ENCODE results near the gene PRPSAP2. TPM values are rescaled to one million over a fixed set of nuclear protein-coding genes. Genes with fewer than 3 reads are reported as not detected.

PRPSAP2 gene
- total and polyA plus RNA-seq, 8 donors, result 5.3 to 478 (median 25.0) TPM

DNA sequence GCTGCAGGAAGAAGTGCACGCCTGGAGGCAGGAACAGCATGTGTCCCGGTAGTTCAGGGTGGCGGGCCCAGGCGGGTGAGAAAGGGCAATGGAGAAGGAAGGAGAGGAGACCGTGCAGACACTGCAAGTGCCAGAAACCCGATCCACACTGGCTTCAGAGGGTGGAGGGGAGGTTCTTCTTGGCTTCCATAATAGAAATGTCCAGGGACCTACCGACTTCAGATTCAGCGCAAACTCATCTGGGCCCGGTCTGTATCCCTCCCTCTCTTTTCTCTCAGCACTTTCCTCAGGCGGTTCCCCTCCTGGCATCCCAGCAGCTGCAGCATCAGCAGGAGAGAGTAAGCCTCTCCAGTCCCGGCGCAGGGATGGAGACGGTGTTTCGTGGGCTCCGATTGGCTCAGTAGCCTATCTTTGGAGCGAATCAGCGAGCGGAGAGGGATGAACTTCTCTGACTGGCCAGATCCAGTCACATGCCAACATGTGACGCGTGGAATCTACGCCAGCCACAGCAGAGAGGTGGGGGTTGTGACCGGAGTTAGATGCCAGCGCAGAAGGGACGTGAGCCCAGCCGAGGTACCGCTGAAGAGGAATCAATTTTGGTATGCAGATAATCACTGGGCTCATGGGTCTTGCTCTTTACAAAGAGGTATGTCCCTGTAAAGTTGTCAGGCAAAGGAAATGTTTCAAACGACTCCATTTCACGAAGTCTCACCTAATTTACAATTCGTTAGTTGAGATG is 1.9 kb upstream of the PRPSAP2 start:
- intact Hi-C loops (cut with DNase I; ENCODE audit: low total_unique reads), result no loop called here
- Histone ChIP-seq H3K27ac (peak overlapping the region; percentile 78 to 99 (median 80)), H3K9me3 (no peaks in the 10 kb centered on the region), H3K27me3 (no peaks in the 10 kb centered on the region), H3K36me3 (no peaks in the 10 kb centered on the region), H3K4me1 (peaks cover 23 to 51% (median 43%) of the 10 kb centered on the region in 4 donors), H3K4me3 (peak overlapping the region; percentile 44 to 63 (median 57))
- WGBS, 5 donors, result 0 to 1% (median 0%) methylated on average over 29 of the region's 29 CpGs
- TF ChIP-seq POLR2A (IDR thresholded peaks at IDR 0.05), result peak in 1 of 4 donors; percentile 80
- peak; percentile 91 to 93 (median 92) for TF ChIP-seq POLR2AphosphoS5 (IDR thresholded peaks at IDR 0.05)
- TF ChIP-seq EP300 (IDR thresholded peaks at IDR 0.05), result no peak
- TF ChIP-seq, protein P1, sequence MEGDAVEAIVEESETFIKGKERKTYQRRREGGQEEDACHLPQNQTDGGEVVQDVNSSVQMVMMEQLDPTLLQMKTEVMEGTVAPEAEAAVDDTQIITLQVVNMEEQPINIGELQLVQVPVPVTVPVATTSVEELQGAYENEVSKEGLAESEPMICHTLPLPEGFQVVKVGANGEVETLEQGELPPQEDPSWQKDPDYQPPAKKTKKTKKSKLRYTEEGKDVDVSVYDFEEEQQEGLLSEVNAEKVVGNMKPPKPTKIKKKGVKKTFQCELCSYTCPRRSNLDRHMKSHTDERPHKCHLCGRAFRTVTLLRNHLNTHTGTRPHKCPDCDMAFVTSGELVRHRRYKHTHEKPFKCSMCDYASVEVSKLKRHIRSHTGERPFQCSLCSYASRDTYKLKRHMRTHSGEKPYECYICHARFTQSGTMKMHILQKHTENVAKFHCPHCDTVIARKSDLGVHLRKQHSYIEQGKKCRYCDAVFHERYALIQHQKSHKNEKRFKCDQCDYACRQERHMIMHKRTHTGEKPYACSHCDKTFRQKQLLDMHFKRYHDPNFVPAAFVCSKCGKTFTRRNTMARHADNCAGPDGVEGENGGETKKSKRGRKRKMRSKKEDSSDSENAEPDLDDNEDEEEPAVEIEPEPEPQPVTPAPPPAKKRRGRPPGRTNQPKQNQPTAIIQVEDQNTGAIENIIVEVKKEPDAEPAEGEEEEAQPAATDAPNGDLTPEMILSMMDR (IDR thresholded peaks at IDR 0.05), result no peak
- peak; percentile 94 to 98 for DNase-seq

DNA sequence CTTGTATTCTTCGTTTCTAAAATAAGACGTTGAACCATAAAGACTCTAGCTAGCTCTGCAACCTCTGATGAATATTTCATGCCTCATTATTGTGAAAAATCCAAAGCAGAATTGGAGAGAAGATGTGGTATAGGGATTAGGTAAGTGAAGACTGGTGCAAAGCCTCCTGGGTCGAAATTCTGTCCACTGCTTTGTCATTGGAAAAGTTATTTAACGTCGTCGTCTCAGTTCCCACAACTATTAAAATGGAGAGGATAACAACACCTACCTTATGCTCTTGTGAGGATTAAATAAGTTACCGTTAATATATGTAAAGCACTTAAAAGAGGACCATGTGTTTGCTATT is 1.4 kb upstream of the PRPSAP2 start:
- peak in 1 of 2 donors; percentile 49 for DNase-seq
- Histone ChIP-seq H3K4me1 (peaks cover 23 to 57% (median 43%) of the 10 kb centered on the region in 4 donors), H3K27ac (peak overlapping the region; percentile 78 to 99 (median 80)), H3K4me3 (peak overlapping the region; percentile 44 to 63 (median 57)), H3K27me3 (no peaks in the 10 kb centered on the region), H3K9me3 (no peaks in the 10 kb centered on the region), H3K36me3 (no peaks in the 10 kb centered on the region)
- TF ChIP-seq POLR2A (IDR thresholded peaks at IDR 0.05) (no peak), EP300 (IDR thresholded peaks at IDR 0.05) (no peak), POLR2AphosphoS5 (IDR thresholded peaks at IDR 0.05) (no peak)
- TF ChIP-seq, protein P1 (IDR thresholded peaks at IDR 0.05), result no peak
- intact Hi-C loops (cut with DNase I; ENCODE audit: low total_unique reads), result no loop called here
- 2 to 7% (median 4%) methylated on average over 7 of the region's 7 CpGs for WGBS, 5 donors

DNA sequence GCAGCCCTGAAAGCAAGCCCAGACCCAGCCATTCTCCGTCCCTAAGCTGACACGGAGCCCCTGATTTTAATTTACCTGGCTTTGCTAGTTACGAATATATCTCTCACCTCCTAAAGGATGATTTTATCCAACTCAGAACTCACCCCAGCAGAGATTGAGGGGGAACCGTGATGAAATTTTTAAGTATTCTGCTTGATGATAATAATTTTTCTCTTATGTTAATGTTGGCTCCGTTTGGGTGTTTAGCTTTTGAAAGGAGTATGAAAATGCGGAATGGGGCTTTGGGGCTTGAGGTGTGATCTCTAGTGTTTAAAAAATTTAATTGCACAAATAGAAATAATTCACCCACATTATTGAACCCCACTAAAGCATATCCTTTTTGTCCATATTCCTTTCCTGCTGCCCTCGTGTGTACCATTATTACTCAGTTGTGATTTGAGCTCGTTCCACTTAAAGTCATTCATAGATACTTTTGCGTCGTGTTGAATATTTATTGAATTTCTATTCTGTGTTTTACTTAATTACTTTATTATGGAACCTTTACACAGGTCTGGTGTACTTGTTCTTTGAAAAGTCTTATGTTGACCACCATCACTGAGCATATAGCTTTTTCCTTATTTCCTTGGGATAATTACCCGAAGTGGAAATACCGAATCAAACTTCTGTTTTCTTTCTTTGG is 775 bp downstream of the PRPSAP2 start:
- Histone ChIP-seq H3K4me1 (peaks cover 23 to 59% (median 46%) of the 10 kb centered on the region in 4 donors), H3K9me3 (no peaks in the 10 kb centered on the region), H3K36me3 (no peaks in the 10 kb centered on the region), H3K27ac (peak overlapping the region; percentile 94 to 99 (median 97)), H3K27me3 (no peaks in the 10 kb centered on the region), H3K4me3 (peak overlapping the region; percentile 73 to 99 (median 92))
- TF ChIP-seq POLR2A (IDR thresholded peaks at IDR 0.05) (no peak), POLR2AphosphoS5 (IDR thresholded peaks at IDR 0.05) (no peak), EP300 (IDR thresholded peaks at IDR 0.05) (no peak)
- TF ChIP-seq, protein P1 (IDR thresholded peaks at IDR 0.05), result no peak
- intact Hi-C loops (cut with DNase I; ENCODE audit: low total_unique reads), result no loop called here
- 5 to 10% (median 6%) methylated on average over 12 of the region's 12 CpGs for WGBS, 5 donors
- DNase-seq, result no peak

DNA sequence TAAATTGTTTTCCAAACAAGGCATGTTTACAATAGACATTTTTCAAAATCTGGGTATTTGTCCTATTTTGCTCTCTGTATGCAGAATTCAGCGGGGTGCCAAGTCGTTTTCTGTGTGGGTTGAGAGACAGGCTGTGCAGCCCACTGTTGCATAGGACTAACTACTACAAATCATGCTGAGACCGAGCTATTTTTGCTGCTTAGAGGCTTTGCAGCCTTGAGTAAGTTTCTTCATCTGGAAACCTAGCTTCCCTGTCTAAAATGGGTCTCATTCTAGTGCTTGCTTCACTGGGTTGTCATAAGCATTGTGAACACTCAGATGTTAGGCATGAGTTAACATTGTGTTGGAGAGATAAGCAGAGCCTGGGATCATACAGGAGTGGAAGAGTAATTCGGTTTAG is 1.3 kb downstream of the PRPSAP2 start:
- peak overlapping the region; percentile 73 to 99 (median 92) for H3K4me3 ChIP-seq
- no peaks in the 10 kb centered on the region for H3K36me3 ChIP-seq
- H3K27ac ChIP-seq, result peak overlapping the region in 4 of 5 donors; percentile 42 to 99 (median 96)
- intact Hi-C loops (cut with DNase I; ENCODE audit: low total_unique reads), result no loop called here
- WGBS, 5 donors, result 23 to 43% (median 30%) methylated on average over 4 of the region's 4 CpGs
- TF ChIP-seq EP300 (IDR thresholded peaks at IDR 0.05) (no peak), POLR2AphosphoS5 (IDR thresholded peaks at IDR 0.05) (peak in 1 of 3 donors; percentile 30)
- H3K9me3 ChIP-seq, result no peaks in the 10 kb centered on the region
- H3K27me3 ChIP-seq, result no peaks in the 10 kb centered on the region
- peak in 1 of 2 donors; percentile 38 for DNase-seq
- peaks cover 23 to 59% (median 46%) of the 10 kb centered on the region in 4 donors for H3K4me1 ChIP-seq
